GM18511 (cell line): ENCODE measurements around the gene ARHGAP18.

Experiments used
- ATAC-seq: cut with Tn5 transposase; IDR thresholded peaks from one replicate; pipeline ENCODE4 v1.9.1; 2021; ENCODE audit warnings: mild to moderate bottlenecking, moderate library complexity; ENCODE audit not compliant: unreplicated experiment

Gene ARHGAP18

GRCh38 chr6:129645830-129646579 is 64.0 kb downstream of the ARHGAP18 start:
- ATAC-seq = no peak

DNA sequence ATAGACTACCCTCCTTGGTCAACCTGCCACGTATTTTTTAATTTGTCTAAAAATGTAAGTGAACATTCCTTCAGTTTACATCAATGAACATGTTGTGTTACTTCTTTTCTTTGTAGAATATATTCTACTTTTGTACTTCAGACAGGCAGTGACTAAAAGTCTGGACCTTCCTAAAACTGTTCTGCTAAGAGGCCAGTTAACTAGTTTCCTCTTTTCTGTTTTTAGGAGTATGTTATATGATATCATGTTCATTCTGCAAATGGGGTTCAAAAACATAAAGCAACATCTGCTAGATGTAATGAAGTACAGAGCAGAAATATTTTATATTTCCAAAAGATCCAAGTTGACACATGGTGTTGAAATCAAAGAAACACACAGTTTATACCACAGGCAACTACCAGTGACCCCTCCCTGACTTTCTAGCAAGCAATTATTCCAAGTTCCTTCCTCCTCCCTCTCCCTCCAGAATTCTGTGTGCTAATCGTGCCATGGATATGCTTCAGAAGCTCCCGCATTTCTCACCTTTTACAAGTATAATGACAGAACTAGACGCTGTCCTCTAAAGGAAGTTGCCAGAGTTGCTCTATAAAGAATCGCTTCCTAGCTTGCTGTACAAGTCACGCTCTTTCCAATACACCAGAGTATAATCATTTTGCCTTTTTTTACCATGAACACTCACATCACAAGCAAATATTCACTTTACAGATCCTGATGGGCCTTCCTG is 64.7 kb downstream of the ARHGAP18 start:
- no peak for ATAC-seq

GRCh38 chr6:129644567-129645015 is 65.4 kb downstream of the ARHGAP18 start:
- ATAC-seq = no peak

GRCh38 chr6:129643968-129644367 is 66.0 kb downstream of the ARHGAP18 start:
- ATAC-seq = no peak

- ATAC-seq = no peak
These were observed 66.8 kb downstream of the ARHGAP18 start for GRCh38 chr6:129643176-129643575.

DNA sequence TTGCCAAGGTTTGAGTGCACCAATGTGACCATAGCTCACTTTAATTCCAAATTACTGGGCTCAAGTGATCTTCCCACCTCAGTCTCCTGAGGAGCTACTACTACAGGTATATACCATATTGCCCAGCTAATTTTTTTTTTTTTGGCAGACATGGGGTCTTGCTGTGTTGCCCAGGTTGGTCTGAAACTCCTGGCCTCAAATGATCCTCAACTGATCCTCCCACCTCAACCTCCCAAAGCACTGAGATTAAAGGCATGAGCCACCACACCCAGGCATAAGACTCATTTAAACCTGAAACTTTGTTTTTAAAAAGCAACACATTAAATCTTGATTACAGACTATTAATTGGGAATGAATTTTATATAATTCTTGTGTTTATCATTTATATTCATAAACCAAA is 67.7 kb downstream of the ARHGAP18 start:
- no peak for ATAC-seq

GRCh38 chr6:129641344-129641743 is 68.6 kb downstream of the ARHGAP18 start:
- no peak for ATAC-seq

DNA sequence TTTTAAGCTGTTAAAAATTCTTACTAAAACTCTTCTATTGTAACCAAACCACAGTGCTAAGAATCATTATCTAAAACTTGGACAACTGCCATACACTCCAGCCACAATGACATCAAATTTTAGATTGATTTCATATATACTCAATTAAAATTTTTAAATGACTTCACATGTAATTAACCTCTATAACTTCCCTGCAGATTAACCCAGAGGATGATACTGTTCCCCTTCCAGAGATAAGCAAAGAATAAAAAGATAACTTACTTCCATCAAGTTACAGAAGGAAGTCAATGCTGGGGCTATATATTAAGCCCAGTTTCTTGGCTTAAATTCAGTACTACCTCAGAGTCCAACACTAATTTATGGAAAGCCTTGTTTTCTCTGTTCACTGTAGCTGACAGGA is 71.3 kb downstream of the ARHGAP18 start:
- ATAC-seq = no peak

DNA sequence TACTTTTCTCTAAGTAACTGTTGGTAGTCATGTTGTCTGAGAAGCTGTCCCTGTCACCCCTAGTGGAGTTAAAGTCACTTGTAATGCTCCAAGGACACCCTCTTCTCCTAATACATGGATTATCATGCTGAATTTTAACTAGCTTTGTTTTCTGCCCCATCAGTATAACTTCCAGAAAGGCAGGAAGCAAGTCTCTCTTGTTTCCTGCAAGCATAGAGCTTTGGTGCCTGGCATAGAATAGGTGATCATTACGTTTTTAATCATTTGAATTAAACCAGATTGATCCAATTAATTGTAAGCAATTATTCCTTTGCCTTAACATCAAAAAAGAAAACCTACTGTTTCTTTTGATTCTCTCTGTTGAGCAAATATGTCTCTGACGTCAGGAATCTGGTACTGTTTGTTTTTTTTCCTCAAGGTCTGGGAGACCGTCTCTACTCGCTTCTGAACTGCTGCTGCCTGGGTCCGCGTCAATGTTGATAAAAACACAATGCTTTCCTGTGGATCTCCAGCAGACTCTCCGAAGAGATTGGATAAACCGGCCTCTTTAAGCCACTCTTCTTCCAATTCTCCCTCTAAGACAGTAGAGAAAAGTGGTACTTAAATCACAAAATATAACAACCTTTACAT is 71.8 kb downstream of the ARHGAP18 start:
- no peak for ATAC-seq

- ATAC-seq = no peak
These were observed 72.5 kb downstream of the ARHGAP18 start for GRCh38 chr6:129637340-129638054.

DNA sequence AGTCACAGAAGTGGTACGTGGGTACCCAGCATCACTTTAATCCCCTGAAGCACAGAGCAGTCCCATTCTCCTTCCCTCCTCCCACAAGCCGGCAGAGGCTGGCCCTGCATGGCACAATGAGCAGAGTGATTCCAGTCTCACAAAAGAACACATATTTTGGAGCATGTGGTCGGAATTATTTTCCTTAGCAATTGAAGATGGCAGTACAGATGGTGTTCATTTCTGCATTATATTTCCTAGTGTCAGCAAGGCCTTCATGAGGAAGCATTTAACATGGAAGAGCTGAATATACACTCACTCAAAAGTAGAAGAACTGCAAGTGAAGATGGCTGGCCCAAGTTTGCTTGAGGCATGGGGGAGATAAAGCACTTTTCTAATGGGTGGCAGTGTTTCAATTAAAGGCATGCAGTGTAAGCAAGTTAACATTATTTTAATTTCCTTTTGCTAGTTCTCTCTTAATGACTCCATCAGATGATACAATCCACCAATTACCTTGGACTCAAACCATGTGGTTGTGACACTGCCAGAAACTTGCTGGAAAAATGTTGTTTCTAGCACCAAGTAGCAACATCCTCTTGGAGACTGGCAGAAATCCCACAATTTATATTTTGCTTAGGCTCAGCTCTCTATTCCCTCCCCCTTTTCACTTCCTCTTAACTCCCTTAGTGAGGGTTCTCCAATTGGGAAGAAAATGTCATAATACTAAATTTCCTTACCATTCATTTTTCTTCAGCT is 74.4 kb downstream of the ARHGAP18 start:
- no peak for ATAC-seq

GRCh38 chr6:129634411-129635230 is 75.4 kb downstream of the ARHGAP18 start:
- ATAC-seq = peak; percentile 64

GRCh38 chr6:129633529-129633928 is 76.4 kb downstream of the ARHGAP18 start:
- ATAC-seq = no peak

GRCh38 chr6:129632172-129632613 is 77.8 kb downstream of the ARHGAP18 start:
- no peak for ATAC-seq

GRCh38 chr6:129631070-129631469 is 78.9 kb downstream of the ARHGAP18 start:
- ATAC-seq = no peak

GRCh38 chr6:129630596-129630995 is 79.4 kb downstream of the ARHGAP18 start:
- ATAC-seq = no peak

DNA sequence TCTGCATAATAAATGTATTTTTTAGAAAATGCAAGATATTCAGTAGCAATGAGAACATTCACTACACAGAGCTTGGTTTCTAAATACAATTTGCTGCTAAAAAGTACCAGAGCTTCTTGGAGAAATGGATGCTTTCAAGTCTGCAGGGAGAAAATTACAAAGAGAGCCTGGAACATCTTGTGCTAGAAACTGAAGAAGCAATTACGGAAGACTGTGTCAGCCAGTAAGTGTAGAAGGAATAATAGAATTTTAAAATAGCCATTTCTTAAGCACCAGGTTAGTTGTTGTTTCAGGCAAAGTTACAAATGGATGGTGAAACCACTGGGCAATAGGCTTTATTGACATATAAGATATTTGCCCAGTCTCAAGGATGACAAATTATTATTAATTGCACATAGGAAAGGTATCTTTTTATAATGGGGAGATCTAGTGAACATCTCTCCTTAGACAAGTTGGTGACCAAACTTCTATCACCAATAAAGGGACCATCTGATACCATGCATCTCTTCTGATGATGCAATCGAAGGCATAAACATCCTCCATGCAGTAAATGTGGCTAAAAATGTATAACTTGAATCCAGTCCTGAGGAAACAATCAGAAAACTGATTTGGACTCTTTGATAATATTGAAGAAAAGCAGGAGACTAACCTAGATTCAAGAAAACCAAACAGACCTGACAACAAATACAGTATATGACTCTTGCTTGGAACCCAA is 81.7 kb downstream of the ARHGAP18 start:
- no peak for ATAC-seq

GRCh38 chr6:129624488-129624887 is 85.5 kb downstream of the ARHGAP18 start:
- no peak for ATAC-seq
